H1 (cell line): ENCODE results near the gene NDUFA9. TPM values are rescaled to one million over a fixed set of nuclear protein-coding genes. Genes with fewer than 3 reads are reported as not detected.

Source experiments
- CTCF ChIA-PET: fragments of 300-600 bp; sonication (Branson Sonifier 250); formaldehyde crosslinking; loops from one replicate; lab custom pipeline; 2021; ENCODE audit not compliant: partially characterized antibody; lab: Charles Lee
- POLR2A ChIA-PET: fragments of 300-600 bp; sonication (Branson Sonifier 250); formaldehyde crosslinking; loops from one replicate; lab custom pipeline; 2021; ENCODE audit warnings: inconsistent platforms; ENCODE audit not compliant: partially characterized antibody; lab: Charles Lee
- DNase-seq, 2 experiments: peaks; one replicate each; pipeline versions ENCODE4 v3.0.0 to v3.0.0-alpha.2; 2010 to 2022; ENCODE audit warnings: low spot score in 2 of 2, low read depth in 1 of 2, mixed read lengths in 1 of 2
- FAIRE-seq: peaks from 2 replicates; lab custom pipeline; 2011; peaks lifted over from hg19 to GRCh38; lab: Jason Lieb, UNC
- H2AFZ ChIP-seq: 2 replicates; pipeline ENCODE4 v1.8.1; 2012; ENCODE audit warnings: low read length, inconsistent platforms
- H2AK5ac ChIP-seq: 2 replicates; pipeline ENCODE4 v1.6.1; 2013; ENCODE audit warnings: low read depth, low read length
- H2BK120ac ChIP-seq: replicated peaks from 2 replicates; pipeline ENCODE3; 2013; ENCODE audit warnings: low read depth, low read length, inconsistent platforms
- H2BK12ac ChIP-seq: 2 replicates; pipeline ENCODE4 v1.6.1; 2013; ENCODE audit warnings: low read depth, low read length
- H2BK15ac ChIP-seq: 2 replicates; pipeline ENCODE4 v1.6.1; 2013; ENCODE audit warnings: low read length
- H2BK20ac ChIP-seq: 2 replicates; pipeline ENCODE4 v1.6.1; 2013; ENCODE audit warnings: low read length
- H2BK5ac ChIP-seq: 2 replicates; pipeline ENCODE4 v1.6.1; 2013; ENCODE audit warnings: low read depth, low read length
- H3K14ac ChIP-seq: 2 replicates; pipeline ENCODE4 v1.6.1; 2013; ENCODE audit warnings: inconsistent platforms; ENCODE audit not compliant: insufficient read length
- H3K18ac ChIP-seq: 2 replicates; pipeline ENCODE4 v1.6.1; 2013; ENCODE audit warnings: low read length; ENCODE audit errors: extremely low read depth
- H3K23ac ChIP-seq: 2 replicates; pipeline ENCODE4 v1.6.1; 2013; ENCODE audit warnings: inconsistent platforms; ENCODE audit not compliant: insufficient read length
- H3K23me2 ChIP-seq: 2 replicates; pipeline ENCODE4 v1.6.1; 2013; ENCODE audit warnings: low read depth, low read length
- H3K27ac ChIP-seq: 2 replicates; pipeline ENCODE4 v1.6.1; 2011; ENCODE audit warnings: low read depth, low read length, inconsistent platforms
- H3K27me3 ChIP-seq, 4 experiments: replicated peaks in 1 of 4; 1 replicate in 1 of 4; 2 replicates in 3 of 4; pipeline versions ENCODE4 v1.6.1 to v1.8.1; 2011 to 2013; ENCODE audit warnings: low read length in 3 of 4, mild to moderate bottlenecking in 3 of 4, inconsistent platforms in 2 of 4, mixed read lengths in 2 of 4, moderate library complexity in 1 of 4; ENCODE audit not compliant: control insufficient read depth in 3 of 4, insufficient read depth in 3 of 4; ENCODE audit errors: extremely low read depth in 1 of 4
- H3K36me3 ChIP-seq, 4 experiments: 2 replicates each; pipeline versions ENCODE4 v1.6.1 to v1.8.1; 2011 to 2013; ENCODE audit warnings: mild to moderate bottlenecking in 4 of 4, low read length in 3 of 4, moderate library complexity in 2 of 4, control low read depth in 1 of 4, inconsistent platforms in 1 of 4; ENCODE audit not compliant: insufficient read depth in 4 of 4, control insufficient read depth in 2 of 4
- H3K4ac ChIP-seq: replicated peaks from 2 replicates; pipeline ENCODE3; 2013; ENCODE audit warnings: low read length, low read depth, mixed read lengths, inconsistent platforms; ENCODE audit not compliant: insufficient read length
- H3K4me1 ChIP-seq, 4 experiments: replicated peaks in 1 of 4; 1 replicate in 1 of 4; 2 replicates in 3 of 4; pipeline versions ENCODE4 v1.6.1 to v1.8.1; 2011 to 2013; ENCODE audit warnings: low read length in 3 of 4, inconsistent platforms in 2 of 4, mixed read lengths in 1 of 4; ENCODE audit not compliant: insufficient read depth in 4 of 4, control insufficient read depth in 3 of 4
- H3K4me2 ChIP-seq, 2 experiments: 2 replicates each; pipeline versions ENCODE4 v1.6.1 to v1.8.1; 2011 to 2013; ENCODE audit warnings: low read depth in 2 of 2, low read length in 2 of 2, control low read depth in 1 of 2, inconsistent platforms in 1 of 2, mild to moderate bottlenecking in 1 of 2; ENCODE audit not compliant: insufficient read depth in 1 of 2
- H3K4me3 ChIP-seq, 4 experiments: fragments of 200-600, 300-600 bp in 1 of 4; sonication (generic), shearing (Covaris generic), sonication (Bioruptor Twin) in 1 of 4; 2 replicates each; pipeline versions ENCODE4 v1.5.1 to v1.8.1; 2011 to 2016; ENCODE audit warnings: low read length in 4 of 4, low read depth in 3 of 4, control low read depth in 2 of 4, inconsistent platforms in 2 of 4, mild to moderate bottlenecking in 2 of 4, mixed read lengths in 1 of 4, moderate library complexity in 1 of 4; ENCODE audit not compliant: insufficient read depth in 2 of 4; ENCODE audit errors: extremely low read depth in 1 of 4
- H3K56ac ChIP-seq: replicated peaks from 2 replicates; pipeline ENCODE3; 2013; ENCODE audit warnings: low read depth, mild to moderate bottlenecking, mixed read lengths, low read length, inconsistent platforms; ENCODE audit not compliant: insufficient read length
- H3K79me1 ChIP-seq: 2 replicates; pipeline ENCODE4 v1.6.1; 2013; ENCODE audit warnings: low read depth, low read length, control low read depth
- H3K79me2 ChIP-seq, 2 experiments: 2 replicates each; pipeline versions ENCODE4 v1.6.1 to v1.8.1; 2012 to 2013; ENCODE audit warnings: low read length in 2 of 2, mild to moderate bottlenecking in 2 of 2, inconsistent platforms in 1 of 2; ENCODE audit not compliant: insufficient read depth in 2 of 2, control insufficient read depth in 1 of 2
- H3K9ac ChIP-seq, 4 experiments: replicated peaks in 1 of 4; 1 replicate in 1 of 4; 2 replicates in 3 of 4; pipeline versions ENCODE4 v1.6.1 to v1.8.1; 2011 to 2013; ENCODE audit warnings: low read depth in 3 of 4, low read length in 3 of 4, control low read depth in 2 of 4, mild to moderate bottlenecking in 2 of 4, moderate library complexity in 2 of 4, inconsistent platforms in 1 of 4; ENCODE audit errors: extremely low read depth in 1 of 4
- H3K9me3 ChIP-seq, 2 experiments: 2 replicates each; pipeline versions ENCODE4 v1.6.1 to v1.8.1; 2012 to 2013; ENCODE audit warnings: mild to moderate bottlenecking in 2 of 2, moderate library complexity in 2 of 2, control low read depth in 1 of 2, inconsistent platforms in 1 of 2, low read depth in 1 of 2, low read length in 1 of 2, mixed read lengths in 1 of 2; ENCODE audit not compliant: insufficient read depth in 2 of 2
- H4K20me1 ChIP-seq, 2 experiments: replicated peaks in 1 of 2; 2 replicates each; pipeline versions ENCODE3 to v1.8.1; 2011 to 2013; ENCODE audit warnings: inconsistent platforms in 2 of 2, low read length in 2 of 2, mild to moderate bottlenecking in 1 of 2; ENCODE audit not compliant: insufficient read depth in 2 of 2, control insufficient read depth in 1 of 2
- H4K5ac ChIP-seq: 2 replicates; pipeline ENCODE4 v1.6.1; 2013; ENCODE audit warnings: low read length, low read depth, mixed read lengths, inconsistent platforms; ENCODE audit not compliant: insufficient read length
- H4K8ac ChIP-seq: 2 replicates; pipeline ENCODE4 v1.8.0; 2013; ENCODE audit warnings: mild to moderate bottlenecking, moderate library complexity, low read length, inconsistent platforms; ENCODE audit not compliant: insufficient read depth; ENCODE audit errors: extremely low read depth
- H4K91ac ChIP-seq: replicated peaks from 2 replicates; pipeline ENCODE3; 2013; ENCODE audit warnings: low read length, mixed read lengths, inconsistent platforms; ENCODE audit not compliant: insufficient read length
- GABPA ChIP-seq: IDR thresholded peaks from 2 replicates; pipeline ENCODE4 v1.6.1; 2011; ENCODE audit warnings: mild to moderate bottlenecking, low read length, moderate library complexity, borderline replicate concordance; ENCODE audit not compliant: insufficient read depth
- KDM5A ChIP-seq: fragments of 200-600 bp; IDR thresholded peaks from 2 replicates; pipeline ENCODE4 v1.7.1; 2012; ENCODE audit warnings: mild to moderate bottlenecking, low read length, inconsistent platforms, mixed read lengths
- RAD21 ChIP-seq, 2 experiments: IDR thresholded peaks in 1 of 2; conservative IDR thresholded peaks in 1 of 2; 2 replicates each; pipeline ENCODE4 v1.6.1; 2011; ENCODE audit warnings: low read depth in 2 of 2, low read length in 2 of 2, improper control_type of control experiment in 1 of 2, inconsistent platforms in 1 of 2, mild to moderate bottlenecking in 1 of 2, moderate library complexity in 1 of 2
- WGBS, 2 experiments: shearing (Covaris generic) in 1 of 2; methylation state at CpG; one replicate each; pipeline versions ENCODE4 v1.1.6 to v1.1.7; 2013 to 2015; ENCODE audit warnings: low lambda C conversion rate in 2 of 2, mixed read lengths in 2 of 2, inconsistent platforms in 1 of 2, low coverage in 1 of 2, missing lambda C conversion rate in 1 of 2; ENCODE audit not compliant: insufficient replicate concordance in 2 of 2, insufficient coverage in 1 of 2, insufficient read length in 1 of 2; ENCODE audit errors: extremely low coverage in 1 of 2, missing lambda C conversion rate in 1 of 2; 5-methylcytosine and 5-hydroxymethylcytosine counted together
- polyA plus RNA-seq, 7 experiments: library from polyadenylated mRNA; depleted of rRNA in 3 of 7; stranded (reverse) in 5 of 7; unstranded in 2 of 7; fragments of >200 nt in 5 of 7; fragments of 200-250 nt in 2 of 7; gene quantifications; 1 replicate in 5 of 7; 2 replicates in 1 of 7; 4 replicates in 1 of 7; pipeline versions ENCODE4 v1.2.1 to v1.2.3, GENCODE V29; 2011 to 2013; ENCODE audit warnings: missing spikeins in 2 of 7, mixed read lengths in 2 of 7
- total RNA-seq: library from RNA; stranded (reverse); fragmentation: NEBNext Ultra II Directional; extraction: Animal tissue kit (Norgen Biotek cat#: 25700); gene quantifications from 2 replicates; pipeline ENCODE4 v1.2.1, GENCODE V29; 2021
- TF ChIP-seq, protein P1 (sequence below): IDR thresholded peaks from 2 replicates; pipeline ENCODE4 v1.6.1; 2011; ENCODE audit warnings: low read length, improper control_type of control experiment

The NDUFA9 gene
- total and polyA plus RNA-seq, 2 of the 8 experiments (the other 6 are each of a cell fraction or from before 2014, with no cell fraction given): 50.2 to 67.0 TPM

GRCh38 chr12:4685317-4685716 is 36.4 kb downstream of the NDUFA9 start:
- CTCF ChIA-PET: interaction anchor here (0.6 kb wide), 1 partner anchor 98 kb away, joined by 3 read pairs; no protein-coding TSS in a partner anchor
- no peaks in the 10 kb centered on the region for H3K79me2 ChIP-seq

More at GRCh38 chr12:4685317-4685716, 36.4 kb downstream of the NDUFA9 start:
- H3K4me3 ChIP-seq: no peak overlapping the region
- H2BK20ac ChIP-seq: no peak overlapping the region
- no peak overlapping the region for H4K8ac ChIP-seq
- H4K20me1 ChIP-seq: peaks cover 0 to 5% of the 10 kb centered on the region in 2 experiments
- 84% methylated on average over 8 of the region's 8 CpGs; no CpG with 5 or more reads in 1 of the 2 experiments for WGBS, 2 experiments
- peaks cover 5 to 59% (median 31%) of the 10 kb centered on the region in 4 experiments; a peak in 7 of 8 replicates for H3K36me3 ChIP-seq
- no peak overlapping the region for H3K56ac ChIP-seq
- H3K18ac ChIP-seq: no peak overlapping the region
- H2AK5ac ChIP-seq: no peak overlapping the region
- H3K4ac ChIP-seq: no peak overlapping the region
- H2BK5ac ChIP-seq: no peak overlapping the region; the same call in 1 of the 2 replicates
- no peaks in the 10 kb centered on the region for H3K27me3 ChIP-seq
- H2BK120ac ChIP-seq: no peak overlapping the region
- no peak overlapping the region for H3K27ac ChIP-seq
- H3K9ac ChIP-seq: no peak overlapping the region
- POLR2A ChIA-PET: interaction anchor here (1.2 kb wide), 1 partner anchor 17 kb away, joined by 3 read pairs; no protein-coding TSS in a partner anchor
- no peak overlapping the region for H3K4me2 ChIP-seq
- DNase-seq: no peak
- TF ChIP-seq RAD21 (IDR thresholded peaks at IDR 0.05 in 1 of 2, conservative IDR thresholded peaks at IDR 0.05 in 1 of 2; ENCODE audit: low read depth in 2 of 2, low read length in 2 of 2) (peak in 1 of 2 experiments; percentile 14; a peak in 2 of 4 replicates), GABPA (no peak), KDM5A (no peak)
- TF ChIP-seq, protein P1, sequence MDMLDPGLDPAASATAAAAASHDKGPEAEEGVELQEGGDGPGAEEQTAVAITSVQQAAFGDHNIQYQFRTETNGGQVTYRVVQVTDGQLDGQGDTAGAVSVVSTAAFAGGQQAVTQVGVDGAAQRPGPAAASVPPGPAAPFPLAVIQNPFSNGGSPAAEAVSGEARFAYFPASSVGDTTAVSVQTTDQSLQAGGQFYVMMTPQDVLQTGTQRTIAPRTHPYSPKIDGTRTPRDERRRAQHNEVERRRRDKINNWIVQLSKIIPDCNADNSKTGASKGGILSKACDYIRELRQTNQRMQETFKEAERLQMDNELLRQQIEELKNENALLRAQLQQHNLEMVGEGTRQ: no peak
- no peak overlapping the region for H4K91ac ChIP-seq
- H3K4me1 ChIP-seq: no peaks in the 10 kb centered on the region
- H3K9me3 ChIP-seq: peaks cover 2 to 5% of the 10 kb centered on the region in 2 experiments; a peak in 1 of 4 replicates
- H3K14ac ChIP-seq: no peak overlapping the region
- H2BK12ac ChIP-seq: no peak overlapping the region
- no peak overlapping the region for H2AFZ ChIP-seq
- no peaks in the 10 kb centered on the region for H3K23me2 ChIP-seq
- H3K79me1 ChIP-seq: no peaks in the 10 kb centered on the region
- no peak for FAIRE-seq
- H3K23ac ChIP-seq: no peak overlapping the region
- H4K5ac ChIP-seq: no peak overlapping the region
- H2BK15ac ChIP-seq: no peak overlapping the region
